ENCODE measurements around the gene EPHA2. TPM values are rescaled to one million over a fixed set of nuclear protein-coding genes. Genes with fewer than 3 reads are reported as not detected.

The EPHA2 gene
- total RNA-seq, 1 experiment from 2014 or later, result 91.6 TPM

- TF ChIP-seq CTCF (conservative IDR thresholded peaks at IDR 0.05; ENCODE audit: low read depth, low read length) (no peak), EZH2 (IDR thresholded peaks at IDR 0.05; ENCODE audit: borderline replicate concordance, low read depth, low read length, poor library complexity, severe bottlenecking) (no peak)
- no TSS peak for BruUV-seq (replicated peaks)
- peaks cover 29% of the 10 kb centered on the region for H3K4me1 ChIP-seq (ENCODE audit: insufficient read depth, low read length, poor library complexity, severe bottlenecking)
- H3K27me3 ChIP-seq (replicated peaks; ENCODE audit: insufficient read depth, low read depth, low read length, poor library complexity), result no peaks in the 10 kb centered on the region
- DNase-seq (ENCODE audit: low spot score), result no peak
- POLR2A ChIA-PET (ENCODE audit: low non-redundant PET), result no interaction called here
- intact Hi-C loops (cut with micrococcal nuclease; ENCODE audit: unreplicated experiment), result no loop called here
- H3K36me3 ChIP-seq (ENCODE audit: insufficient read depth, low read length, poor library complexity, severe bottlenecking), result no peaks in the 10 kb centered on the region
- H3K27ac ChIP-seq (ENCODE audit: low read depth, low read length, poor library complexity, severe bottlenecking), result peak overlapping the region; percentile 55
- no peaks in the 10 kb centered on the region for H3K9me3 ChIP-seq (ENCODE audit: low read depth, low read length, poor library complexity, severe bottlenecking)
- H3K4me3 ChIP-seq (ENCODE audit: low read depth, low read length, poor library complexity, severe bottlenecking), result no peak overlapping the region
- CTCF ChIA-PET, result no interaction called here
Measured at GRCh38 chr1:16116625-16117024, 39.2 kb downstream of the EPHA2 start.

GRCh38 chr1:16116002-16116401 lies 39.9 kb downstream of the EPHA2 start:
- peak; percentile 55 for DNase-seq (ENCODE audit: low spot score)
- no peak overlapping the region for H3K4me3 ChIP-seq (ENCODE audit: low read depth, low read length, poor library complexity, severe bottlenecking)

GRCh38 chr1:16115468-16115983 lies 40.3 kb downstream of the EPHA2 start:
- peak overlapping the region; percentile 55 for H3K27ac ChIP-seq (ENCODE audit: low read depth, low read length, poor library complexity, severe bottlenecking)
- H3K4me1 ChIP-seq (ENCODE audit: insufficient read depth, low read length, poor library complexity, severe bottlenecking), result peaks cover 28% of the 10 kb centered on the region
- intact Hi-C loops (cut with micrococcal nuclease; ENCODE audit: unreplicated experiment), result no loop called here
- H3K4me3 ChIP-seq (ENCODE audit: low read depth, low read length, poor library complexity, severe bottlenecking), result no peak overlapping the region
- no peaks in the 10 kb centered on the region for H3K36me3 ChIP-seq (ENCODE audit: insufficient read depth, low read length, poor library complexity, severe bottlenecking)
- DNase-seq (ENCODE audit: low spot score), result no peak
- H3K9me3 ChIP-seq (ENCODE audit: low read depth, low read length, poor library complexity, severe bottlenecking), result no peaks in the 10 kb centered on the region
- ChIA-PET CTCF (no interaction called here), POLR2A (ENCODE audit: low non-redundant PET) (no interaction called here)
- H3K27me3 ChIP-seq (replicated peaks; ENCODE audit: insufficient read depth, low read depth, low read length, poor library complexity), result no peaks in the 10 kb centered on the region
- BruUV-seq (replicated peaks), result no TSS peak
- TF ChIP-seq CTCF (conservative IDR thresholded peaks at IDR 0.05; ENCODE audit: low read depth, low read length) (no peak), EZH2 (IDR thresholded peaks at IDR 0.05; ENCODE audit: borderline replicate concordance, low read depth, low read length, poor library complexity, severe bottlenecking) (no peak)

More at GRCh38 chr1:16116002-16116401, 39.9 kb downstream of the EPHA2 start:
- H3K36me3 ChIP-seq (ENCODE audit: insufficient read depth, low read length, poor library complexity, severe bottlenecking), result no peaks in the 10 kb centered on the region
- TF ChIP-seq EZH2 (IDR thresholded peaks at IDR 0.05; ENCODE audit: borderline replicate concordance, low read depth, low read length, poor library complexity, severe bottlenecking) (no peak), CTCF (conservative IDR thresholded peaks at IDR 0.05; ENCODE audit: low read depth, low read length) (no peak)
- intact Hi-C loops (cut with micrococcal nuclease; ENCODE audit: unreplicated experiment), result no loop called here
- ChIA-PET POLR2A (ENCODE audit: low non-redundant PET) (no interaction called here), CTCF (no interaction called here)
- H3K27me3 ChIP-seq (replicated peaks; ENCODE audit: insufficient read depth, low read depth, low read length, poor library complexity), result no peaks in the 10 kb centered on the region
- H3K27ac ChIP-seq (ENCODE audit: low read depth, low read length, poor library complexity, severe bottlenecking), result peak overlapping the region; percentile 55
- H3K9me3 ChIP-seq (ENCODE audit: low read depth, low read length, poor library complexity, severe bottlenecking), result no peaks in the 10 kb centered on the region
- peaks cover 28% of the 10 kb centered on the region for H3K4me1 ChIP-seq (ENCODE audit: insufficient read depth, low read length, poor library complexity, severe bottlenecking)
- no TSS peak for BruUV-seq (replicated peaks)
